GM12872 (cell line): ENCODE results near the gene JAK1.

Experiments
- CTCF ChIP-seq: IDR thresholded peaks from 3 replicates; pipeline ENCODE4 v1.5.1; 2011; ENCODE audit warnings: low read depth, mild to moderate bottlenecking, low read length, moderate library complexity; ENCODE audit not compliant: insufficient read depth

The JAK1 gene

GRCh38 chr1:64963466-64963865 lies 2.9 kb downstream of the JAK1 start:
- TF ChIP-seq CTCF = no peak

- TF ChIP-seq CTCF = no peak
These were observed 3.9 kb downstream of the JAK1 start for GRCh38 chr1:64962441-64962840.

GRCh38 chr1:64961923-64962322 lies 4.4 kb downstream of the JAK1 start:
- TF ChIP-seq CTCF = no peak

- no peak for TF ChIP-seq CTCF
These were observed 5.6 kb downstream of the JAK1 start for GRCh38 chr1:64960731-64961130.

GRCh38 chr1:64959986-64960385 lies 6.4 kb downstream of the JAK1 start:
- TF ChIP-seq CTCF = no peak

GRCh38 chr1:64956733-64957441 lies 9.5 kb downstream of the JAK1 start:
- TF ChIP-seq CTCF = no peak

- no peak for TF ChIP-seq CTCF
These were observed 10.2 kb downstream of the JAK1 start for GRCh38 chr1:64956010-64956640.
